Measurements from ENCODE around the gene SLC26A1. TPM values are rescaled to one million over a fixed set of nuclear protein-coding genes. Genes with fewer than 3 reads are reported as not detected.

Gene SLC26A1
- total and polyA plus RNA-seq, 8 donors = 0.28 to 1.7 (median 0.66) TPM

GRCh38 chr4:966266-967112 is 26.7 kb downstream of the SLC26A1 start:
- Histone ChIP-seq H3K9me3 (no peaks in the 10 kb centered on the region), H3K4me1 (peaks cover 0 to 4% (median 0%) of the 10 kb centered on the region in 3 donors), H3K36me3 (peaks cover 0 to 8% (median 0%) of the 10 kb centered on the region in 3 donors), H3K4me3 (no peak overlapping the region), H3K27ac (no peak overlapping the region), H3K27me3 (no peaks in the 10 kb centered on the region)
- FAIRE-seq = no peak
- TF ChIP-seq CTCF (IDR thresholded peaks at IDR 0.05) = no peak
- WGBS, 2 donors = 92% methylated on average over 47 to 48 of the region's 48 CpGs
- intact Hi-C loops (cut with DNase I) = no loop called here
- DNase-seq = peak in 1 of 6 donors; percentile 81
- no peak for ATAC-seq

DNA sequence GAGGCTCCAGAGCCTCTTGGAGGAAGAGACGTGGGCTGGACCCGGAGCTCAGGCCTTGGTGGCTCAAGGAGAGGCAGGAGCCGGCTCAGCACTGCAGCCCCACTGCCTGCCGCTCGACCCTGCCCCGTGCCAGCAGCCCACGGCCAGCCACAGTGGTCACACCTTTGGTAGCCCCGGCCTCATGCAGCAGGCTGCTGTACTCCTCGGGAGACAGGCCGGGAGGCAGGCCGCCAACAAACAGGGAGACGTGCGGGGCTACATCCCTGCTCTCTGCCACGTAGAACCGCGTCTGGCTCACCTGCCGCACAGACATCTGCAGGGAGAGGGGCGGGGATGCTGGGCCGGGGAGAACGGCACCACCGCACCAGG is 27.5 kb downstream of the SLC26A1 start:
- Histone ChIP-seq H3K4me3 (no peak overlapping the region), H3K27ac (no peak overlapping the region), H3K9me3 (no peaks in the 10 kb centered on the region), H3K4me1 (no peaks in the 10 kb centered on the region), H3K36me3 (peaks cover 0 to 8% (median 0%) of the 10 kb centered on the region in 3 donors), H3K27me3 (no peaks in the 10 kb centered on the region)
- intact Hi-C loops (cut with DNase I) = no loop called here
- 93 to 94% methylated on average over 20 to 21 of the region's 21 CpGs for WGBS, 2 donors
- DNase-seq = peak in 1 of 6 donors; percentile 74
- FAIRE-seq = no peak
- no peak for ATAC-seq
- no peak for TF ChIP-seq CTCF (IDR thresholded peaks at IDR 0.05)

- H3K9me3 ChIP-seq = no peaks in the 10 kb centered on the region
- no peaks in the 10 kb centered on the region for H3K27me3 ChIP-seq
- H3K4me1 ChIP-seq = no peaks in the 10 kb centered on the region
- FAIRE-seq (no peak), ATAC-seq (no peak), DNase-seq (peak in 1 of 6 donors; percentile 78)
- no peak for TF ChIP-seq CTCF (IDR thresholded peaks at IDR 0.05)
- no peak overlapping the region for H3K4me3 ChIP-seq
- WGBS, 2 donors = 93 to 94% methylated on average over 26 of the region's 26 CpGs
- H3K27ac ChIP-seq = no peak overlapping the region
- H3K36me3 ChIP-seq = peaks cover 0 to 8% (median 0%) of the 10 kb centered on the region in 3 donors
- intact Hi-C loops (cut with DNase I) = no loop called here
Observed at GRCh38 chr4:965048-965765, 28.0 kb downstream of the SLC26A1 start.

GRCh38 chr4:964346-965025 is 28.7 kb downstream of the SLC26A1 start:
- intact Hi-C loops (cut with DNase I) = no loop called here
- Histone ChIP-seq H3K27me3 (no peaks in the 10 kb centered on the region), H3K4me1 (no peaks in the 10 kb centered on the region), H3K9me3 (no peaks in the 10 kb centered on the region), H3K4me3 (no peak overlapping the region), H3K36me3 (peaks cover 0 to 8% (median 0%) of the 10 kb centered on the region in 3 donors), H3K27ac (no peak overlapping the region)
- DNase-seq (peak in 1 of 6 donors; percentile 77), ATAC-seq (no peak), FAIRE-seq (no peak)
- WGBS, 2 donors = 91 to 94% methylated on average over 23 of the region's 23 CpGs
- TF ChIP-seq CTCF (IDR thresholded peaks at IDR 0.05) = no peak
